HK-2 (cell line): ENCODE results near the gene SEZ6L2.
"Not testable (repeated sequence)": the region's sequence is repeated elsewhere in the genome, so short reads cannot be mapped to it uniquely, and the experiment has no call there.

Source experiments
- DNase-seq: peaks from one replicate; pipeline ENCODE4 v3.0.0-alpha.2; 2018; ENCODE audit not compliant: unreplicated experiment

The SEZ6L2 gene

DNA sequence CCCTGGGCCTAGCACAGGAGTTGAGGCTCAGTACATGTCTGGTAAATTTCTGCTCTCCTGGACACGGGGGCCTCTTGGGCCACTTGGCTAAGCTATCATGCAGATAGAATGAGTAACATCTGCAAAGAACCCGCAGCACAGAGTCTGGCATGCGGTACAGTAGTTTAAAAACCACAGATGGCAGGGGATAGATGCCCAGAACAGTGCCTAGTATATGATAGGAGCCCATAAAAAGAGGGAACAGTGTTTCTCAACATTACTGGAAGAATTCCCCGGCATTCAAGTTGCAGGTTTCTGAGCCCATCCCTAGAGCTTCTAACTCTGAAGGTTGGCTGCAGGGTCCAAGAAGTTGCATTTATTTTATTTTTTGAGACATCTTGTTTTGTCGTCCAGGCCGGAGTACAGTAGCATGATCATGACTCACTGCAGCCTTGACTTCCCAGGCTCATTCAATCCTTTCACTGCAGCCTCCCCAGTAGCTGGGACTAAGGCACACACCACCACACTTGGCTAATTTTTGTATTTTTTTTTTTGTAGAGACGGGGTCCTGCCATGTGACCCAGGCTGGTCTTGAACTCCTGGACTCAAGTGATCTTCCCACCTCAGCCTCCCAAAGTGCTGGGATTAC lies 42.1 kb downstream of the SEZ6L2 start:
- peak; percentile 34 for DNase-seq

GRCh38 chr16:29854520-29855100 lies 44.7 kb downstream of the SEZ6L2 start:
- DNase-seq = no peak

GRCh38 chr16:29852654-29853053 lies 46.7 kb downstream of the SEZ6L2 start:
- DNase-seq = no peak

- DNase-seq = no peak
These were observed 48.4 kb downstream of the SEZ6L2 start for GRCh38 chr16:29850998-29851397.

DNA sequence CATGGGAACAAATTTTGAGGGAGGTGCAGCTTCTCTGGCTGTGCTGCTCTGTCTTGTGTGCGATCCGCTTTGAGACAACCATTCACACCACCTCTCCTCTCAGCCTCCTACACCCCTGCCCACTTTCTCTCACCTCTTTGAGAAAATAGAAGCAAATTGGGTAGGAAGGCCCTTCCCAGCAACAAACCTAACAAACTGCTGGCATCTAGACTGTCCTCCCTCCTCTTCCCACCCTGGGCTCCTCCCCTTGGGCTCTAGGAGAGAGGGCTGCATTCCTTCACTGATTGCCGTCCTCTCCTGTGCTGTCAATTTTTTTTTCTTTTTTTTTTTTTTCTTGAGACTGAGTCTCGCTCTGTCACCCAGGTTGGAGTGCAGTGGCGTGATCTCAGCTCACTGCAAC lies 49.8 kb downstream of the SEZ6L2 start:
- no peak for DNase-seq

DNA sequence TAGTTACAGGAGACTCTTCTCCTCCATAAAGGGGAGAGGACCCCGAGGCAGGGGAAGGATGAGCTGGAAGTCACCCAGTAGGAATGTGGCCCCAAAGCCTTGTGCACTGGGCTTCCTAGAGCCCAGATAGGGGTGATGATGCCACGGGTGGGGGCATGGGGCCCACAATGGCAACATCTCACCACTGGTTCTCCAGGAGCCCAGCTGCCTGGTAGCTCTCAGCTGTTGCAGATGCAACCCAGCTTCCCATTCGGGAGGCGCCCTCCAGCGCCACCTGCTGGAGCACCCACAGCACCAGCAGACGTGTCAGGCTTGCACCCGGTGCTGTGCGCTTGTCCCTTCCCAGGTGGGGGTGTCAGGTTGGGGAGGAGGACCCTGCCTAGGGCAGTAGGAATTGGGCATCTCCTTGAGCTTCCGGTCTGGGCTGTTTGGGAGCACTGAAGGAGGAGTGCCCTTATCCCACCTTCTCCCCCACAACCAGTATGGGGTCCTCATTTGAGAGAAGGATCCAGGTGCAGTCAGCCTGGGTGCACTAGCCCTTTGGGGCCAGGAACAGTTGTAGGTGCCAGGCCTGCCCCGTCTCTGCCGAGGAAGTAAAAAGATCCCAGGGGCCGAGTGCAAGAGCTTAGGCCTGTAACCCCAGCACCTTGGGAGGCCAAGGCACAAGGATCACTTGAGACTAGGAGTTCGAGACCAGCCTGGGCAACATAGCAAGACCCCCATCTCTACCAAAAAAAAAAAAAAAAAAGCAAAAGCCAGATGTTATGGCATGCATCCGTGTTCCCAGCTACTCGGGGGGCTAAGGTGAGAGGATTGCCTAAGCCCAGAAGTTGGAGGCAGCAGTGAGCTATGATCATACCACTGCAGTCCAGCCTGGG lies 50.7 kb downstream of the SEZ6L2 start:
- peak; percentile 56 for DNase-seq

GRCh38 chr16:29845656-29846055 lies 53.7 kb downstream of the SEZ6L2 start:
- DNase-seq = no peak

DNA sequence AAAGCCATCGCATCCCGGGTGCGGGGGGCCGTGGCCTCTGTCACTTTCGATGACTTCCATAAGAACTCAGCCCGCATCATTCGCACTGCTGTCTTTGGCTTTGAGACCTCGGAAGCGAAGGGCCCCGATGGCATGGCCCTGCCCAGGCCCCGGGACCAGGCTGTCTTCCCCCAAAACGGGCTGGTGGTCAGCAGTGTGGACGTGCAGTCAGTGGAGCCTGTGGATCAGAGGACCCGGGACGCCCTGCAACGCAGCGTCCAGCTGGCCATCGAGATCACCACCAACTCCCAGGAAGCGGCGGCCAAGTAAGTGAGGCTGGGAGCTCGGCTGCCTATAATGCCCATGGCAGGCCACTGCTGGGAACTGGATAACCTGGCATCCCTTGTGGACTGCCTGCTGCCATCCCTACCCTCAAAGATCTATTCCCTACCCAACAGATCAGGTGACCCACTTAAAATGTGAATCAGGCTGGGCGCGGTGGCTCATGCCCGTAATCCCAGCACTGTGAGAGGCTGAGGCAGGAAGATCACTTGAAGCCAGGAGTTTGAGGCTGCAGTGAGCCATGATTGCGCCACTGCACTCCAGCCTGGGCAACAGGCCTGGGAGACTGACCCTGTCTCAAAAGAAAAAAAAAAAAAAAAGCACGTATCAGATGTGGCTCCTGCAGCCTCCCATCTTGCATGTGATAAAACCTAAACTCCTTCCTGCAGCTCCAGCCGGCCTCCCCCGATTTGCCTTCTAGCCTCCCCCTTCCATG lies 54.6 kb downstream of the SEZ6L2 start:
- DNase-seq = no peak

- no peak for DNase-seq
These were observed 55.4 kb downstream of the SEZ6L2 start for GRCh38 chr16:29843931-29844330.

DNA sequence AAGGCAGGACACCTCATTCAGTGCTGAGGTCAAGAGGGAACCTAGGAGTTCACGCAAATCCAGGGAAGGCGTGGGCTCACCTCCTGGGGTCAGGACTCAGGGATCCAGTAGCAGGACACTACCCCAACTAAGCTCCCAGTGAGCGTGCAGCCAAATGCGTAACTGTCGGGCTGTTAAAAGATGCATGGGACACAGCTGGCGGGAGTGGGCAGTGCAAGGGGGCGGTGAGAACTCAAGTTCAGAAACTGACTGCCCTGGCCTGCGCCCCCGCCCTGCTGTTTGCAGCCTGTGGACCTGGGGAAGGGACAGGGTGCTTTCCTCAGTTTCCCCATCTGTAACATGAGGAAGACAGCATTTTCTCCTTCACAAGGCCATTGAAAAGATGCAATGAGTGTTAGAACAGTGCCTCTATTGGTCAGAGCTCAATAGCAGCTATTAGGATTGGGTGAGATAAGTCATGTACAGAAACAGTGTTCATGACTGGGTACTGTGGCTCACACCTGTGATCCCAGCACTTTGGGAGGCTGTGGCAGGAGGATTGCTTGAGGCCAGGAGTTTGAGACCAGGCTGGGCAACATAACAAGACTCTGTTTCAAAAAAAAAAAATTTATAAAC lies 56.5 kb downstream of the SEZ6L2 start:
- DNase-seq = no peak

- DNase-seq = no peak
These were observed 57.7 kb downstream of the SEZ6L2 start for GRCh38 chr16:29841631-29842030.

GRCh38 chr16:29840240-29840639 lies 59.1 kb downstream of the SEZ6L2 start:
- DNase-seq = no peak

DNA sequence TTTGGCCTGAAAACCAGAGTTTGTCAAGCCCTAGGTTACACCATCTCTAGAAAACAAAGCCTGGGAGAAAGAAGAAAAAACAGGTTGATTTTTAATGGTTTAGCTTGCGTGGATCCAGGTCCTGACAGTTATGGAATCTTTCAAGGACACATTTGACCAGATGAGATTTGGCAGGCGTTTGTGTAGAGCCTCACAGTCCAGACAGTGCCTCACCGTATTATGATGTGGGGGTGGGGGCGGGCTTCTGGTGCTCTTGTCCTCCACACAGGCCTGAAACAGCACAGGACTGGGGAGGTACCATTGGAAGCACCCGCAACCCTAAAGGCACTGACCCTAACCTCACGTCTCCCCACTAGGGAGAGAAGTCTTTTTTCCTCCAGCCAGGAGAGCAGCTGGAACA lies 59.5 kb downstream of the SEZ6L2 start:
- no peak for DNase-seq

GRCh38 chr16:29837841-29838240 lies 61.5 kb downstream of the SEZ6L2 start:
- DNase-seq = no peak

GRCh38 chr16:29836623-29837022 lies 62.7 kb downstream of the SEZ6L2 start:
- no peak for DNase-seq

GRCh38 chr16:29835926-29836325 lies 63.4 kb downstream of the SEZ6L2 start:
- no peak for DNase-seq

- no peak for DNase-seq
These were observed 65.3 kb downstream of the SEZ6L2 start for GRCh38 chr16:29834079-29834478.

GRCh38 chr16:29833219-29833618 lies 66.1 kb downstream of the SEZ6L2 start:
- DNase-seq = not testable (repeated sequence)

- DNase-seq = no peak
These were observed 67.9 kb downstream of the SEZ6L2 start for GRCh38 chr16:29831490-29831889.

- no peak for DNase-seq
These were observed 68.6 kb downstream of the SEZ6L2 start for GRCh38 chr16:29830774-29831173.

DNA sequence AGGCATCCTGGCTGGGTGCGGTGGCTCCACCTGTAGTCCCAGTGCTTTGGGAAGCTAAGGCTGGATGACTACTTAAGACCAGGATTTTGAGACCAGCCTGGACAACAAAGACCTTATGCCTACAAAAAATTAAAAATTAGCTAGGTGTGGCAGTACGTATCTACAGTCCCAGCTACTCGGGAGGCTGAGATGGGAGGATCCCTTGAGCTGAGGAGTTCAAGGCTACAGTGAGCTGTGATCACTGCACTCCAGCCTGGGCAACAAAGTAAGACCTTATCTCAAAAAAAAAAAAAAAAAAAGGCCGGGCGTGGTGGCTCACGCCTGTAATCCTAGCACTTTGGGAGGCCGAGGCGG lies 73.0 kb downstream of the SEZ6L2 start:
- no peak for DNase-seq
